Vagina (tissue), 2 donors: Measurements from ENCODE around the gene PDCL3.

ENCODE experiments used
- POLR2AphosphoS5 ChIP-seq, 2 donors: sonication (generic); formaldehyde crosslinking; IDR thresholded peaks; one replicate each; pipeline ENCODE4 v1.9.0; 2017; ENCODE audit warnings: antibody characterized with exemption in 2 of 2, mild to moderate bottlenecking in 2 of 2, low read depth in 1 of 2; ENCODE audit not compliant: insufficient read depth in 1 of 2
- TF ChIP-seq, protein P1 (sequence below), 3 experiments: fragments of 450-650 bp in 2 of 3; fragments of 200-600 bp in 1 of 3; sonication (generic) in 1 of 3; IDR thresholded peaks; one replicate each; pipeline ENCODE4 v1.5.1; 2017 to 2019; ENCODE audit warnings: antibody characterized with exemption in 3 of 3, mild to moderate bottlenecking in 2 of 3, moderate library complexity in 2 of 3

DNA sequence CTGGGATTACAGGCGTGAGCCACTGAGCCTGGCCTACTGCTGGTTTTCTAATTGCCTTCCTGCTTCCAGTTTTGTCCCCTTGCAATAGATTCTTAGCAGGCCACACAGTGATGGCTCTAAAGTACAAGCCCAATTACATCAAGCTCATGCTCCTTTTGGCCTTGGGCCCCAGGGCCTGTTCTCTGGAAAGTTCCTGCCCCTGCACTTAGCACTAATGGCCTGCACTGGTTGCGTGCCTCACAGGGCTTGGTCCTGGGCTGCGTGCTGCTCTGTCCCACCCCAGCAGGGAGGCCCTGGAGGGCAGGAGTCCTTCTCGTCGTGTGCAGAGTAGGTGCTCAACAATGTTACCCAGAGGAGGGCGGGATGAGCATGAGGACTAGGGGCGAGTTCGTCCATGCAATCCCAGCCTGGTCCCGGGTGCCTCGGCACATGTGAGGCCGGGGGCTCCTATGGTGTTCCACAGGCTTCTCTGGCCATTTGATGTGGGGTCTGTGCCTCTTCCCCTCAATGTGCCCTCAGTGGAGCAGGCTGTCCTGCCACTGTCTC is 51.7 kb downstream of the PDCL3 start:
- no peak for TF ChIP-seq POLR2AphosphoS5 (IDR thresholded peaks at IDR 0.05; ENCODE audit: insufficient read depth in 1 of 2, low read depth in 1 of 2)
- TF ChIP-seq, protein P1, sequence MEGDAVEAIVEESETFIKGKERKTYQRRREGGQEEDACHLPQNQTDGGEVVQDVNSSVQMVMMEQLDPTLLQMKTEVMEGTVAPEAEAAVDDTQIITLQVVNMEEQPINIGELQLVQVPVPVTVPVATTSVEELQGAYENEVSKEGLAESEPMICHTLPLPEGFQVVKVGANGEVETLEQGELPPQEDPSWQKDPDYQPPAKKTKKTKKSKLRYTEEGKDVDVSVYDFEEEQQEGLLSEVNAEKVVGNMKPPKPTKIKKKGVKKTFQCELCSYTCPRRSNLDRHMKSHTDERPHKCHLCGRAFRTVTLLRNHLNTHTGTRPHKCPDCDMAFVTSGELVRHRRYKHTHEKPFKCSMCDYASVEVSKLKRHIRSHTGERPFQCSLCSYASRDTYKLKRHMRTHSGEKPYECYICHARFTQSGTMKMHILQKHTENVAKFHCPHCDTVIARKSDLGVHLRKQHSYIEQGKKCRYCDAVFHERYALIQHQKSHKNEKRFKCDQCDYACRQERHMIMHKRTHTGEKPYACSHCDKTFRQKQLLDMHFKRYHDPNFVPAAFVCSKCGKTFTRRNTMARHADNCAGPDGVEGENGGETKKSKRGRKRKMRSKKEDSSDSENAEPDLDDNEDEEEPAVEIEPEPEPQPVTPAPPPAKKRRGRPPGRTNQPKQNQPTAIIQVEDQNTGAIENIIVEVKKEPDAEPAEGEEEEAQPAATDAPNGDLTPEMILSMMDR (IDR thresholded peaks at IDR 0.05) = no peak
